SK-N-SH (cell line): ENCODE data around the gene TAC3. TPM values are rescaled to one million over a fixed set of nuclear protein-coding genes. Genes with fewer than 3 reads are reported as not detected.

Experiments used
- CTCF ChIA-PET: fragments of 300-600, 350-600 bp; formaldehyde crosslinking; extraction: SDS; loops from one replicate; lab custom pipeline; 2021; lab: Yijun Ruan, JAX
- POLR2A ChIA-PET: fragments of 350-600 bp; sonication (Branson Sonifier 250); formaldehyde crosslinking; extraction: SDS; loops from one replicate; lab custom pipeline; 2020; ENCODE audit warnings: antibody characterized with exemption, inconsistent platforms; lab: Yijun Ruan, JAX
- DNase-seq: peaks from one replicate; pipeline ENCODE4 v3.0.0; 2012
- H2AFZ ChIP-seq: fragments of 200-600 bp; sonication (generic); 2 replicates; pipeline ENCODE4 v1.8.1; 2016; ENCODE audit warnings: antibody characterized with exemption, mild to moderate bottlenecking, low read depth
- H3F3A ChIP-seq: fragments of 200-600 bp; sonication (generic); replicated peaks from 2 replicates; pipeline ENCODE3; 2016; ENCODE audit warnings: antibody characterized with exemption, mild to moderate bottlenecking; ENCODE audit not compliant: insufficient read depth
- H3K27ac ChIP-seq, 2 experiments: fragments of 200-500 bp in 1 of 2; fragments of 200-600 bp in 1 of 2; sonication (Bioruptor generic) in 1 of 2; sonication (generic), shearing (Covaris generic) in 1 of 2; 2 replicates each; pipeline versions ENCODE4 v1.5.1 to v1.6.1; 2014 to 2016; ENCODE audit warnings: low read depth in 2 of 2, inconsistent platforms in 1 of 2, low read length in 1 of 2, mild to moderate bottlenecking in 1 of 2, mixed read lengths in 1 of 2
- H3K27me3 ChIP-seq: fragments of 200-600 bp; sonication (generic), shearing (Covaris generic); 2 replicates; pipeline ENCODE4 v1.6.1; 2016; ENCODE audit warnings: mixed run types; ENCODE audit not compliant: insufficient read depth
- H3K36me3 ChIP-seq, 2 experiments: fragments of 200-500 bp in 1 of 2; fragments of 200-600 bp in 1 of 2; sonication (Bioruptor generic) in 1 of 2; sonication (generic) in 1 of 2; replicated peaks in 1 of 2; 2 replicates each; pipeline versions ENCODE3 to v1.5.1; 2014 to 2016; ENCODE audit warnings: low read length in 1 of 2, mild to moderate bottlenecking in 1 of 2; ENCODE audit not compliant: insufficient read depth in 2 of 2, control insufficient read depth in 1 of 2
- H3K4me1 ChIP-seq, 2 experiments: fragments of 200-500 bp in 1 of 2; fragments of 200-600 bp in 1 of 2; sonication (Bioruptor generic) in 1 of 2; sonication (generic), shearing (Covaris generic) in 1 of 2; 2 replicates each; pipeline versions ENCODE4 v1.5.1 to v1.6.1; 2014 to 2016; ENCODE audit warnings: low read depth in 1 of 2, low read length in 1 of 2, mixed run types in 1 of 2; ENCODE audit not compliant: insufficient read depth in 2 of 2, control insufficient read depth in 1 of 2
- H3K4me2 ChIP-seq: fragments of 200-600 bp; sonication (generic), shearing (Covaris generic); 2 replicates; pipeline ENCODE4 v1.6.1; 2017; ENCODE audit warnings: mixed run types
- H3K4me3 ChIP-seq, 2 experiments: fragments of 200-500 bp in 1 of 2; fragments of 200-600 bp in 1 of 2; sonication (Bioruptor generic) in 1 of 2; sonication (generic), shearing (Covaris generic) in 1 of 2; 2 replicates each; pipeline versions ENCODE4 v1.5.1 to v1.8.1; 2014 to 2016; ENCODE audit warnings: low read depth in 2 of 2, inconsistent platforms in 1 of 2, low read length in 1 of 2, mild to moderate bottlenecking in 1 of 2, mixed read lengths in 1 of 2, moderate library complexity in 1 of 2
- H3K79me2 ChIP-seq: fragments of 200-600 bp; sonication (generic); 2 replicates; pipeline ENCODE4 v1.8.1; 2017; ENCODE audit warnings: mild to moderate bottlenecking; ENCODE audit not compliant: insufficient read depth
- H3K9ac ChIP-seq: fragments of 200-600 bp; sonication (generic); 2 replicates; pipeline ENCODE4 v1.6.1; 2017; ENCODE audit warnings: mixed run types
- H3K9me2 ChIP-seq: fragments of 200-600 bp; sonication (generic); 2 replicates; pipeline ENCODE4 v1.6.1; 2017; ENCODE audit warnings: mixed run types
- H3K9me3 ChIP-seq: fragments of 200-600 bp; sonication (generic); 2 replicates; pipeline ENCODE4 v1.6.1; 2017; ENCODE audit warnings: mixed run types, mild to moderate bottlenecking, moderate library complexity
- H4K20me1 ChIP-seq: fragments of 200-600 bp; sonication (generic); 2 replicates; pipeline ENCODE4 v1.6.1; 2017; ENCODE audit warnings: mild to moderate bottlenecking, mixed run types; ENCODE audit not compliant: insufficient read depth
- CHD2 ChIP-seq: fragments of 150-350 bp; IDR thresholded peaks from 2 replicates; pipeline ENCODE4 v1.6.1; 2018; ENCODE audit warnings: low read length; ENCODE audit not compliant: partially characterized antibody
- EP300 ChIP-seq, 2 experiments: IDR thresholded peaks; 2 replicates each; pipeline versions ENCODE4 v1.4.0 to v1.6.1; 2012; ENCODE audit warnings: borderline replicate concordance in 1 of 2, low read depth in 1 of 2, low read length in 1 of 2
- EZH2phosphoT487 ChIP-seq: fragments of 200-600 bp; sonication (generic); IDR thresholded peaks from 2 replicates; pipeline ENCODE4 v1.6.1; 2017; ENCODE audit warnings: low read depth, mixed run types, mild to moderate bottlenecking, antibody characterized with exemption, moderate library complexity, borderline replicate concordance
- FOSL2 ChIP-seq: IDR thresholded peaks from 2 replicates; pipeline ENCODE4 v1.4.0; 2012; ENCODE audit warnings: low read depth, mild to moderate bottlenecking, moderate library complexity, borderline replicate concordance
- FOXJ3 ChIP-seq: sonication (generic); formaldehyde crosslinking; IDR thresholded peaks from 2 replicates; pipeline ENCODE4 v1.5.1; 2020; ENCODE audit warnings: mild to moderate bottlenecking, missing genetic modification reagents
- FOXM1 ChIP-seq: IDR thresholded peaks from 2 replicates; pipeline ENCODE4 v1.4.0; 2012; ENCODE audit warnings: low read depth, mild to moderate bottlenecking
- GABPA ChIP-seq: IDR thresholded peaks from 2 replicates; pipeline ENCODE4 v1.4.0; 2012; ENCODE audit warnings: low read depth, mild to moderate bottlenecking
- MEF2A ChIP-seq: IDR thresholded peaks from 2 replicates; pipeline ENCODE4 v1.4.0; 2012; ENCODE audit warnings: low read depth, borderline replicate concordance
- NFIC ChIP-seq: IDR thresholded peaks from 2 replicates; pipeline ENCODE4 v1.4.0; 2012; ENCODE audit warnings: borderline replicate concordance
- RAD21 ChIP-seq: IDR thresholded peaks from 2 replicates; pipeline ENCODE4 v1.6.1; 2012; ENCODE audit warnings: mild to moderate bottlenecking, low read length
- RCOR1 ChIP-seq: fragments of 150-350 bp; IDR thresholded peaks from 2 replicates; pipeline ENCODE4 v1.6.1; 2017; ENCODE audit warnings: antibody characterized with exemption, low read length
- SIN3A ChIP-seq: IDR thresholded peaks from 2 replicates; pipeline ENCODE4 v1.6.1; 2012; ENCODE audit warnings: low read depth, mild to moderate bottlenecking, low read length, moderate library complexity, borderline replicate concordance
- SMC3 ChIP-seq: IDR thresholded peaks from 2 replicates; pipeline ENCODE4 v1.6.1; 2012; ENCODE audit warnings: low read depth, low read length, improper control_type of control experiment
- TCF12 ChIP-seq: IDR thresholded peaks from 2 replicates; pipeline ENCODE4 v1.4.0; 2012
- YY1 ChIP-seq: IDR thresholded peaks from 2 replicates; pipeline ENCODE4 v1.4.0; 2012; ENCODE audit warnings: low read depth, mild to moderate bottlenecking
- WGBS: methylation state at CpG from one replicate; pipeline ENCODE4 v1.1.6; 2017; ENCODE audit warnings: low lambda C conversion rate; 5-methylcytosine and 5-hydroxymethylcytosine counted together
- polyA plus RNA-seq, 3 experiments: library from polyadenylated mRNA; depleted of rRNA; stranded (reverse); fragments of >200 nt; gene quantifications; 2 replicates each; pipeline ENCODE4 v1.2.3, GENCODE V29; 2012
- TF ChIP-seq, protein P1 (sequence below): IDR thresholded peaks from 2 replicates; pipeline ENCODE4 v1.4.0; 2012; ENCODE audit warnings: low read depth, borderline replicate concordance
- TF ChIP-seq, protein P2 (sequence below): fragments of 200-600 bp; sonication (generic); IDR thresholded peaks from 2 replicates; pipeline ENCODE4 v1.6.1; 2017; ENCODE audit warnings: antibody characterized with exemption, mild to moderate bottlenecking, moderate library complexity
- TF ChIP-seq, protein P3 (sequence below): IDR thresholded peaks from 2 replicates; pipeline ENCODE4 v1.6.1; 2012; ENCODE audit warnings: mild to moderate bottlenecking, low read depth, low read length, moderate library complexity
- TF ChIP-seq, protein P4 (sequence below): fragments of 150-350 bp; IDR thresholded peaks from 2 replicates; pipeline ENCODE4 v1.6.1; 2017; ENCODE audit warnings: antibody characterized with exemption, low read length, low read depth, borderline replicate concordance

TAC3 gene
- polyA plus RNA-seq, 1 of the 3 experiments (the other 2 are of a cell fraction), result not detected

DNA sequence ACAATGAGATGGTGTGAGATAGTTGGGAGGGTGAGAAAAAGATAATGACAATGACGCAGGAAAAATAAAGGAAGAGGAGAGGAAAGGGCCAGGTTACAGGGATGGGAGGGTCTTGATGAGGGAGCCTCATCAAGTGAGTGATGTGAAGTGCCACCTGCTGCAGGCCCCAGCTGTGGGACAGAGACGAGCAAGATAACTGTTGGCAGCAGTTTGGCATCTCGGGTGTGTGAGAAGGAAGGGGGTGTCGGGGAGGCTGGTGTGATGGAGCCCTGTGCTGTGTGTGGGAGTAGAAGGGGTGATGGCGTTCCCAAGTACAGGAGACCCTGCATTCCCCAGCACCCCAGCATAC, 11.4 kb upstream of the TAC3 start:
- Histone ChIP-seq H3K36me3 (no peaks in the 10 kb centered on the region), H3K4me2 (no peak overlapping the region), H3K27ac (no peak overlapping the region; a peak in 1 of 4 replicates), H3K4me3 (no peak overlapping the region), H3K9ac (no peak overlapping the region), H3F3A (no peaks in the 10 kb centered on the region), H3K4me1 (peaks cover 0 to 58% of the 10 kb centered on the region in 2 experiments; a peak in 2 of 4 replicates), H3K27me3 (peaks cover 5% of the 10 kb centered on the region; the same call in 1 of the 2 replicates), H2AFZ (no peak overlapping the region), H3K9me2 (no peaks in the 10 kb centered on the region), H3K9me3 (no peaks in the 10 kb centered on the region), H4K20me1 (no peaks in the 10 kb centered on the region), H3K79me2 (no peaks in the 10 kb centered on the region)
- no peak for DNase-seq
- ChIA-PET POLR2A (interaction anchor here (1.6 kb wide), 1 partner anchor 10 kb away, joined by 7 read pairs; no protein-coding TSS in a partner anchor), CTCF (interaction anchor here (0.8 to 10.5 kb wide), 12 partner anchors 11 to 211 kb away, joined by 3 to 101 read pairs (median 8); partner anchors contain the start of genes STAT6, TAC3 and ZBTB39)
- WGBS, result 66% methylated on average over 5 of the region's 5 CpGs
- TF ChIP-seq EZH2phosphoT487 (no peak), FOSL2 (no peak), TCF12 (no peak), FOXJ3 (CRISPR knock-in tag) (no peak), YY1 (no peak), SMC3 (no peak), RAD21 (no peak), FOXM1 (no peak), CHD2 (no peak), RCOR1 (no peak), EP300 (IDR thresholded peaks at IDR 0.05; ENCODE audit: borderline replicate concordance in 1 of 2, low read depth in 1 of 2, low read length in 1 of 2) (no peak), GABPA (no peak), MEF2A (no peak), SIN3A (no peak), NFIC (no peak)
- TF ChIP-seq, protein P1, sequence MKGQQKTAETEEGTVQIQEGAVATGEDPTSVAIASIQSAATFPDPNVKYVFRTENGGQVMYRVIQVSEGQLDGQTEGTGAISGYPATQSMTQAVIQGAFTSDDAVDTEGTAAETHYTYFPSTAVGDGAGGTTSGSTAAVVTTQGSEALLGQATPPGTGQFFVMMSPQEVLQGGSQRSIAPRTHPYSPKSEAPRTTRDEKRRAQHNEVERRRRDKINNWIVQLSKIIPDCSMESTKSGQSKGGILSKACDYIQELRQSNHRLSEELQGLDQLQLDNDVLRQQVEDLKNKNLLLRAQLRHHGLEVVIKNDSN, result no peak
- TF ChIP-seq, protein P2, sequence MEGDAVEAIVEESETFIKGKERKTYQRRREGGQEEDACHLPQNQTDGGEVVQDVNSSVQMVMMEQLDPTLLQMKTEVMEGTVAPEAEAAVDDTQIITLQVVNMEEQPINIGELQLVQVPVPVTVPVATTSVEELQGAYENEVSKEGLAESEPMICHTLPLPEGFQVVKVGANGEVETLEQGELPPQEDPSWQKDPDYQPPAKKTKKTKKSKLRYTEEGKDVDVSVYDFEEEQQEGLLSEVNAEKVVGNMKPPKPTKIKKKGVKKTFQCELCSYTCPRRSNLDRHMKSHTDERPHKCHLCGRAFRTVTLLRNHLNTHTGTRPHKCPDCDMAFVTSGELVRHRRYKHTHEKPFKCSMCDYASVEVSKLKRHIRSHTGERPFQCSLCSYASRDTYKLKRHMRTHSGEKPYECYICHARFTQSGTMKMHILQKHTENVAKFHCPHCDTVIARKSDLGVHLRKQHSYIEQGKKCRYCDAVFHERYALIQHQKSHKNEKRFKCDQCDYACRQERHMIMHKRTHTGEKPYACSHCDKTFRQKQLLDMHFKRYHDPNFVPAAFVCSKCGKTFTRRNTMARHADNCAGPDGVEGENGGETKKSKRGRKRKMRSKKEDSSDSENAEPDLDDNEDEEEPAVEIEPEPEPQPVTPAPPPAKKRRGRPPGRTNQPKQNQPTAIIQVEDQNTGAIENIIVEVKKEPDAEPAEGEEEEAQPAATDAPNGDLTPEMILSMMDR, result no peak
- TF ChIP-seq, protein P3, sequence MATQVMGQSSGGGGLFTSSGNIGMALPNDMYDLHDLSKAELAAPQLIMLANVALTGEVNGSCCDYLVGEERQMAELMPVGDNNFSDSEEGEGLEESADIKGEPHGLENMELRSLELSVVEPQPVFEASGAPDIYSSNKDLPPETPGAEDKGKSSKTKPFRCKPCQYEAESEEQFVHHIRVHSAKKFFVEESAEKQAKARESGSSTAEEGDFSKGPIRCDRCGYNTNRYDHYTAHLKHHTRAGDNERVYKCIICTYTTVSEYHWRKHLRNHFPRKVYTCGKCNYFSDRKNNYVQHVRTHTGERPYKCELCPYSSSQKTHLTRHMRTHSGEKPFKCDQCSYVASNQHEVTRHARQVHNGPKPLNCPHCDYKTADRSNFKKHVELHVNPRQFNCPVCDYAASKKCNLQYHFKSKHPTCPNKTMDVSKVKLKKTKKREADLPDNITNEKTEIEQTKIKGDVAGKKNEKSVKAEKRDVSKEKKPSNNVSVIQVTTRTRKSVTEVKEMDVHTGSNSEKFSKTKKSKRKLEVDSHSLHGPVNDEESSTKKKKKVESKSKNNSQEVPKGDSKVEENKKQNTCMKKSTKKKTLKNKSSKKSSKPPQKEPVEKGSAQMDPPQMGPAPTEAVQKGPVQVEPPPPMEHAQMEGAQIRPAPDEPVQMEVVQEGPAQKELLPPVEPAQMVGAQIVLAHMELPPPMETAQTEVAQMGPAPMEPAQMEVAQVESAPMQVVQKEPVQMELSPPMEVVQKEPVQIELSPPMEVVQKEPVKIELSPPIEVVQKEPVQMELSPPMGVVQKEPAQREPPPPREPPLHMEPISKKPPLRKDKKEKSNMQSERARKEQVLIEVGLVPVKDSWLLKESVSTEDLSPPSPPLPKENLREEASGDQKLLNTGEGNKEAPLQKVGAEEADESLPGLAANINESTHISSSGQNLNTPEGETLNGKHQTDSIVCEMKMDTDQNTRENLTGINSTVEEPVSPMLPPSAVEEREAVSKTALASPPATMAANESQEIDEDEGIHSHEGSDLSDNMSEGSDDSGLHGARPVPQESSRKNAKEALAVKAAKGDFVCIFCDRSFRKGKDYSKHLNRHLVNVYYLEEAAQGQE, result no peak
- TF ChIP-seq, protein P4, sequence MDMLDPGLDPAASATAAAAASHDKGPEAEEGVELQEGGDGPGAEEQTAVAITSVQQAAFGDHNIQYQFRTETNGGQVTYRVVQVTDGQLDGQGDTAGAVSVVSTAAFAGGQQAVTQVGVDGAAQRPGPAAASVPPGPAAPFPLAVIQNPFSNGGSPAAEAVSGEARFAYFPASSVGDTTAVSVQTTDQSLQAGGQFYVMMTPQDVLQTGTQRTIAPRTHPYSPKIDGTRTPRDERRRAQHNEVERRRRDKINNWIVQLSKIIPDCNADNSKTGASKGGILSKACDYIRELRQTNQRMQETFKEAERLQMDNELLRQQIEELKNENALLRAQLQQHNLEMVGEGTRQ, result no peak
